ENCODE data around the gene RCBTB1. TPM values are rescaled to one million over a fixed set of nuclear protein-coding genes. Genes with fewer than 3 reads are reported as not detected.
A peak's percentile ranks its signal among the peaks of the same experiment; 100 is the strongest.

Gene RCBTB1
- total RNA-seq, 2 donors from 2014 or later, result 13.0 to 21.3 TPM

DNA sequence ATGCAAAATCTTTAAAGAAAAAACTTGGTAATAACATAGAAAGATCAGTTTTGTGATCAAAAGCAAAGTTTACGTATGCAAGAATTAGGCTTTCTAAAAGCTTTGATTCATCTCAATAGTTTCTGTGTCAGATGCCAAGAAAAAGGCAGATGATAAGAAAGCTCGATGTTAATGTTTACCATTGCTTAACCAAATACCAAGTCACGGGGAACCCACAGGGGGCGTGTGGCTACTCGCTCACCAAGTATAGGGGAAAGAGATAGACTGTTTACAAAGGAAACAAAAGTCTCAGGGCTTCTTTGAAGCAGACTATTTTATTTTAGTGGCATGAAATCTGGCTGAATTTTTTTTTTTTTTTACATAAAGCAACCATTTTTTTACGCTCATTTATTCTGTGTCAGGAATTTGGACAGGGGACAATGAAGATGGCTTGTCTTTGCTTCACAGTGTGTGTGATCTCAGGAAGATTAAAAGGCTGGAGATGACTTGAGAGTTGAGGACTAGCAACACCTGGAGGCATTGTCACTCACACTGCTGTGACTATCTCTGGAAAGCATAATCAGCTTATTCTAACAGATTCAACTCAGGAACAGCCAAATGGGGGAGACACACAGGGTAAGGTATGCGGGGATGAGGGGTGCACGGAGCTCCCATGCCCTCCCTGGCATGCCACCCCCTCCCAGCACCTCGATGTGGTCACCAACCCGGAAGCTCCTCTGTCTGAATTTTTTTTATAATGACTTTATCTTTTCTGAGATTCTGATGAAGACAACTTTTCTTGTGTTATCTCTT lies 24.9 kb downstream of the RCBTB1 start:
- peaks cover 5 to 6% of the 10 kb centered on the region in 2 donors for H3K4me1 Mint-ChIP-seq (ENCODE audit: low read depth in 2 of 2)
- H3K27me3 Mint-ChIP-seq, result no peaks in the 10 kb centered on the region
- no peak for ATAC-seq
- no peak for DNase-seq (ENCODE audit: low spot score)
- H3K4me3 Mint-ChIP-seq, result no peak overlapping the region
- no peak overlapping the region for H3K27ac Mint-ChIP-seq
- H3K36me3 Mint-ChIP-seq, result peaks cover 15% of the 10 kb centered on the region
- H3K9me3 Mint-ChIP-seq, result no peaks in the 10 kb centered on the region

GRCh38 chr13:49559006-49559405 lies 26.4 kb downstream of the RCBTB1 start:
- peaks cover 5 to 6% of the 10 kb centered on the region in 2 donors for H3K4me1 Mint-ChIP-seq (ENCODE audit: low read depth in 2 of 2)
- no peak overlapping the region for H3K4me3 Mint-ChIP-seq
- H3K36me3 Mint-ChIP-seq, result peaks cover 15% of the 10 kb centered on the region
- H3K27ac Mint-ChIP-seq, result no peak overlapping the region
- H3K9me3 Mint-ChIP-seq, result no peaks in the 10 kb centered on the region
- DNase-seq (ENCODE audit: low spot score) (no peak), ATAC-seq (no peak)
- H3K27me3 Mint-ChIP-seq, result no peaks in the 10 kb centered on the region

DNA sequence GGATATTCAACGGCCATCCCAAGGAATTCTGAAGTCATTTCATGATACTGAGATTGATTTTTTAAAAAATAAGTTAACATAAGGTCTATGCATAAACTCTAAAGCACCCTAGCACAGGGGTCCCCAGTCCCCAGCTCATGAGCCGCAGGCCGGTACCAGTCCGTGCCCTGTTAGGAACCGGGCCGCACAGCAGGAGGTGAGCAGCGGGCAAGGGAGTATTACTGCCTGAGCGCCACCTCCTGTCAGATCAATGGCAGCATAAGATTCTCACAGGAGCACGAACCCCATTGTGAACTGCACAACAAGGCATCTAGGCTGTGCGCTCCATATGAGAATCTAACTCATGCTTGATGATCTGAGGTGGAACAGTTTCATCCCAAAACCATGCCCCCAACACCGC lies 31.0 kb downstream of the RCBTB1 start:
- no peak overlapping the region for H3K4me3 Mint-ChIP-seq
- H3K9me3 Mint-ChIP-seq, result no peaks in the 10 kb centered on the region
- no peak for DNase-seq (ENCODE audit: low spot score)
- no peak for ATAC-seq
- peaks cover 9% of the 10 kb centered on the region for H3K36me3 Mint-ChIP-seq
- H3K27me3 Mint-ChIP-seq, result no peaks in the 10 kb centered on the region
- no peaks in the 10 kb centered on the region for H3K4me1 Mint-ChIP-seq (ENCODE audit: low read depth in 2 of 2)
- H3K27ac Mint-ChIP-seq, result no peak overlapping the region

- Mint-ChIP-seq H3K27ac (no peak overlapping the region), H3K4me1 (ENCODE audit: low read depth in 2 of 2) (no peaks in the 10 kb centered on the region), H3K27me3 (no peaks in the 10 kb centered on the region), H3K4me3 (no peak overlapping the region), H3K9me3 (no peaks in the 10 kb centered on the region), H3K36me3 (peaks cover 9% of the 10 kb centered on the region)
- ATAC-seq (no peak), DNase-seq (ENCODE audit: low spot score) (no peak)
These were observed 31.5 kb downstream of the RCBTB1 start for GRCh38 chr13:49553888-49554287.

- DNase-seq (ENCODE audit: low spot score) (no peak), ATAC-seq (no peak)
- peaks cover 10% of the 10 kb centered on the region for H3K36me3 Mint-ChIP-seq
- no peaks in the 10 kb centered on the region for H3K9me3 Mint-ChIP-seq
- H3K27me3 Mint-ChIP-seq, result no peaks in the 10 kb centered on the region
- H3K4me3 Mint-ChIP-seq, result no peak overlapping the region
- peak overlapping the region in 1 of 2 donors; percentile 20 for H3K27ac Mint-ChIP-seq
- no peaks in the 10 kb centered on the region for H3K4me1 Mint-ChIP-seq (ENCODE audit: low read depth in 2 of 2)
These were observed 34.3 kb downstream of the RCBTB1 start for GRCh38 chr13:49550942-49551644.

DNA sequence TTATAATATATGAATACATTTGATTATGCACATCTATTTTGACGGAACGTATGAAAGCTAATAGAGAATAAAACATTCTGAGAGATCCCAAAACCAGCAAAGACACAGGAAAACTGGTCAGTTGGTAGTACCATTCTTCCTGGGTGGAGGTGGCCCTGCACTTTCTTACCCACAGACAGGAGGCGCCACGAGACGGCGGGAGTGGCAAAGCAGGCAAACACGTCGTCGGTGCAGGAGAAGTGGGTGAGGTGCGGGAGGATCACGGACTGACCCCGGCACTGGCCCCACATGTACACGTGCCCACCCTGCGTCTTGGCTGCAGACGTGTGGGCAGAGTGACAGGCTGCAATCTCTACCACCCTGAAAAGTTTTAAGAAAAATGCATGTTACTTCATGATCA lies 36.1 kb downstream of the RCBTB1 start:
- Mint-ChIP-seq H3K4me1 (ENCODE audit: low read depth in 2 of 2) (no peaks in the 10 kb centered on the region), H3K27ac (no peak overlapping the region), H3K27me3 (no peaks in the 10 kb centered on the region), H3K9me3 (no peaks in the 10 kb centered on the region), H3K4me3 (no peak overlapping the region), H3K36me3 (peaks cover 14% of the 10 kb centered on the region)
- ATAC-seq (no peak), DNase-seq (ENCODE audit: low spot score) (no peak)

DNA sequence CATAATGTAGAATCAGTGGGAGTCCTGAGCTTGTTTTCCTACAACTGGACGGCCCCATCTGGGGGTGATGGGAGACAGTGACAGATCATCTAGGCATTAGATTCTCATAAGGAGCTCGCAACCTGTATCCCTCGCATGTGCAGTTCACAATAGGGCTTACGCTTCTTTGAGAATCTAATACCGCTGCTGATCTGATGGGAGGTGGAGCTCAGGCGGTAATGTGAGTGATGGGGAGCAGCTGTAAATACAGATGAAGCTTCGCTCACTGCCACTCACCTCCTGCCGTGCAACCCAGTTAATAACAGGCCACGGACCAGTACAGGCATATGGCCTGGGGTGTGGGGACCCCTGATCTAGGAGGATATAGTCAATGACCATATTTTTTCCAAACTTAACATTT lies 38.8 kb downstream of the RCBTB1 start:
- no peaks in the 10 kb centered on the region for H3K9me3 Mint-ChIP-seq
- H3K4me3 Mint-ChIP-seq, result no peak overlapping the region
- no peaks in the 10 kb centered on the region for H3K27me3 Mint-ChIP-seq
- DNase-seq (ENCODE audit: low spot score), result no peak
- ATAC-seq, result no peak
- H3K4me1 Mint-ChIP-seq (ENCODE audit: low read depth in 2 of 2), result no peaks in the 10 kb centered on the region
- H3K36me3 Mint-ChIP-seq, result peaks cover 10% of the 10 kb centered on the region
- H3K27ac Mint-ChIP-seq, result no peak overlapping the region

GRCh38 chr13:49545661-49546060 lies 39.7 kb downstream of the RCBTB1 start:
- H3K4me3 Mint-ChIP-seq, result no peak overlapping the region
- peaks cover 12% of the 10 kb centered on the region for H3K36me3 Mint-ChIP-seq
- no peak for DNase-seq (ENCODE audit: low spot score)
- H3K27ac Mint-ChIP-seq, result no peak overlapping the region
- no peak for ATAC-seq
- no peaks in the 10 kb centered on the region for H3K4me1 Mint-ChIP-seq (ENCODE audit: low read depth in 2 of 2)
- no peaks in the 10 kb centered on the region for H3K27me3 Mint-ChIP-seq
- H3K9me3 Mint-ChIP-seq, result no peaks in the 10 kb centered on the region

DNA sequence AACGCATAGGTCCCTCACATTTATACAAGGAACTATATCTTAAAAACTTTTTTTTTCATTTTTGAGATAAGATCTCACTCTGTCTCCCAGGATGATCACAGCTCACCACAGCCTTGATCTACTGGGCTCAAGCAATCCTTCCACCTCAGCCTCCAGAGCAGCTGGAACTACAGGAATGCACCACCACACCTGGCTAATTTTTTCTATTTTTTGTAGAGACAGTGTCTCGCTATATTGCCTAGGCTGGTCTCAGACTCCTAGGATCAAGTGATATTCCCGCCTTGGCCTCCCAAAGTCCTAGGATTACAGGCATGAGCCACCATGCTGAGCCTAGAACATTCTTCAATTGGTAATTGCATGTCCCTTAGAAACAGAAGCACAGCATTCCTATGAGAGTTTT lies 41.7 kb downstream of the RCBTB1 start:
- H3K36me3 Mint-ChIP-seq, result peaks cover 18% of the 10 kb centered on the region

GRCh38 chr13:49540552-49540951 lies 44.8 kb downstream of the RCBTB1 start:
- Mint-ChIP-seq H3K9me3 (no peaks in the 10 kb centered on the region), H3K36me3 (peaks cover 15% of the 10 kb centered on the region), H3K27ac (peak overlapping the region in 1 of 2 donors; percentile 36), H3K27me3 (no peaks in the 10 kb centered on the region), H3K4me1 (ENCODE audit: low read depth in 2 of 2) (peaks cover 0 to 2% of the 10 kb centered on the region in 2 donors), H3K4me3 (no peak overlapping the region)
- no peak for ATAC-seq
- no peak for DNase-seq (ENCODE audit: low spot score)

More for the DNA sequence above, 41.7 kb downstream of the RCBTB1 start:
- Mint-ChIP-seq H3K27ac (no peak overlapping the region), H3K4me1 (ENCODE audit: low read depth in 2 of 2) (peaks cover 0 to 2% of the 10 kb centered on the region in 2 donors), H3K9me3 (no peaks in the 10 kb centered on the region), H3K4me3 (no peak overlapping the region), H3K27me3 (no peaks in the 10 kb centered on the region)
- no peak for DNase-seq (ENCODE audit: low spot score)
- ATAC-seq, result no peak

GRCh38 chr13:49539746-49540145 lies 45.6 kb downstream of the RCBTB1 start:
- no peak for ATAC-seq
- H3K4me1 Mint-ChIP-seq (ENCODE audit: low read depth in 2 of 2), result peaks cover 0 to 2% of the 10 kb centered on the region in 2 donors
- no peaks in the 10 kb centered on the region for H3K9me3 Mint-ChIP-seq
- peaks cover 15% of the 10 kb centered on the region for H3K36me3 Mint-ChIP-seq
- no peak overlapping the region for H3K4me3 Mint-ChIP-seq
- H3K27ac Mint-ChIP-seq, result peak overlapping the region in 1 of 2 donors; percentile 36
- no peak for DNase-seq (ENCODE audit: low spot score)
- H3K27me3 Mint-ChIP-seq, result no peaks in the 10 kb centered on the region

DNA sequence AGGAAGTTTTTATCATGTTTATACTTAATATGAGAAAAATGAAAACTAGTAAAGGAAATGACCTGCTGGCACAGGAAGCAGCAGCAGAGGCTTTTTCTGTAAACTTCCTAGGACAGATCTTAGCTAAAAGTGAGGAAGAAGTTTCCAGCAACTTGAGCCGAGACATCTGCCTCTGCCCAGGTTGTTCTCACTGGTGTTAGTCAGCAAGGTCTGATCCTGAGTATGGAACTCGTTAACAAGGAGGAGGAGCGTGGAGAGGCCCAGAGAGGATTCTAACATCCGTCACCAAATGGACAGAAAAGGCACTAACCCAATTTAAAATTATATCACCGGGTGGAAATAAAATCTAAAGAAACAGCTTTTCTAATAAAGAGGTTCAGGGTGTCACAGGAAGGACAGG lies 46.0 kb downstream of the RCBTB1 start:
- Mint-ChIP-seq H3K4me1 (ENCODE audit: low read depth in 2 of 2) (peaks cover 0 to 2% of the 10 kb centered on the region in 2 donors), H3K27me3 (no peaks in the 10 kb centered on the region), H3K4me3 (no peak overlapping the region), H3K27ac (peak overlapping the region in 1 of 2 donors; percentile 54), H3K36me3 (peaks cover 10% of the 10 kb centered on the region), H3K9me3 (no peaks in the 10 kb centered on the region)
- ATAC-seq, result no peak
- DNase-seq (ENCODE audit: low spot score), result no peak

GRCh38 chr13:49538404-49538803 lies 47.0 kb downstream of the RCBTB1 start:
- H3K9me3 Mint-ChIP-seq, result no peaks in the 10 kb centered on the region
- H3K4me1 Mint-ChIP-seq (ENCODE audit: low read depth in 2 of 2), result peaks cover 0 to 2% of the 10 kb centered on the region in 2 donors
- no peak overlapping the region for H3K4me3 Mint-ChIP-seq
- peaks cover 10% of the 10 kb centered on the region for H3K36me3 Mint-ChIP-seq
- no peak overlapping the region for H3K27ac Mint-ChIP-seq
- ATAC-seq (no peak), DNase-seq (ENCODE audit: low spot score) (no peak)
- H3K27me3 Mint-ChIP-seq, result no peaks in the 10 kb centered on the region

DNA sequence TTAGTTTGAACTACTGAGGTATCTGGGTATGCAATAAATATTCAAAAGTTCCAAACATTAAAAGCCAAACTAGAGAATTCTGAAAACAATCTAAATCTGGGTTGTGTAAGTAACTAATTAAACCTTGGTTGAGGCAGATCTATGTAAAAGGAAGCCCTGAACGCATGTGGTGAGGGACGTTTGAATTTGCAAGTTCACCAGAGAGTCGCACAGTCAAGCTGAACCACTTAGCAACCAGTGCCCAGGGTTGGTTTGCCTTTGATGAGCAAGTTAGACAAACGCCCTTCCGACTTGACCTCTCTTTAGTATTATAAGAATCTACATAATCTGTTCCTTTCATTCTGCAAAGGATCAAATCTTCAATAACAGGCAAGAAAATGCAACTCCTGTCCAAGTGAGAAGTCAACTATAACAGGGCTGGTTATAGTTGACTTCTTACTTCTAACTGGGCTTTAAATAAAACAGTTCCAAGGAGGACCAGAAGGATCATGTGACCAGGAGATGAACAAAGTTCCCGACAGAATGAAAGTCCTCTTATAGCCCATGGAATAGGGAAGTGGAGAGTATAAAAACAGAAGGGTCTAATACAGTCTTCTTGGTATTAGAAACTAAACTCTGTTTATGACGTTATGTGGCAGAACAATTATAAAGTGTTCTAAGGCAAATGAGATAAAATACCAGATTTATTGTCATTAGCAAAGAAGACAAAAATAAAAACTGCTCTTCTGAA lies 49.0 kb downstream of the RCBTB1 start:
- ATAC-seq, result no peak
- Mint-ChIP-seq H3K36me3 (peaks cover 10% of the 10 kb centered on the region), H3K27me3 (no peaks in the 10 kb centered on the region), H3K27ac (no peak overlapping the region), H3K9me3 (no peaks in the 10 kb centered on the region), H3K4me1 (ENCODE audit: low read depth in 2 of 2) (peaks cover 0 to 2% of the 10 kb centered on the region in 2 donors), H3K4me3 (no peak overlapping the region)
- DNase-seq (ENCODE audit: low spot score), result no peak

Measured in natural killer cell treated with Interleukin-12 subunit alpha and Interleukin-12 subunit beta and Interleukin-15 and Interleukin-18, amount 100 ng/mL, for 72 hours (primary cell).